Suprapubic skin (tissue), 4 donors: ENCODE measurements around the gene CCND1. TPM values are rescaled to one million over a fixed set of nuclear protein-coding genes. Genes with fewer than 3 reads are reported as not detected.

Experiments used
- DNase-seq, 2 donors: peaks; one replicate each; pipeline ENCODE4 v3.0.0-alpha.2; 2019; ENCODE audit warnings: low spot score in 2 of 2
- H3K27ac ChIP-seq: fragments of 200-600 bp; sonication (generic); one replicate; pipeline ENCODE4 v1.5.1; 2019
- H3K27me3 ChIP-seq: fragments of 200-600 bp; sonication (generic); one replicate; pipeline ENCODE4 v1.5.1; 2019
- H3K36me3 ChIP-seq: fragments of 200-600 bp; sonication (generic); one replicate; pipeline ENCODE4 v1.5.1; 2019
- H3K4me1 ChIP-seq: fragments of 200-600 bp; sonication (generic); one replicate; pipeline ENCODE4 v1.5.1; 2019
- H3K4me3 ChIP-seq: fragments of 200-600 bp; sonication (generic); one replicate; pipeline ENCODE4 v1.5.1; 2019; ENCODE audit warnings: mild to moderate bottlenecking
- H3K9me3 ChIP-seq: fragments of 200-600 bp; sonication (generic); one replicate; pipeline ENCODE4 v1.5.1; 2019
- CTCF ChIP-seq, 2 donors: fragments of 200-600 bp in 1 of 2; fragments of 450-650 bp in 1 of 2; sonication (generic) in 1 of 2; IDR thresholded peaks; one replicate each; pipeline ENCODE4 v1.5.1; 2016 to 2019; ENCODE audit warnings: antibody characterized with exemption in 2 of 2, mild to moderate bottlenecking in 1 of 2, moderate library complexity in 1 of 2
- EP300 ChIP-seq: sonication (generic); formaldehyde crosslinking; IDR thresholded peaks from one replicate; pipeline ENCODE4 v1.6.1; 2017; ENCODE audit warnings: antibody characterized with exemption
- POLR2A ChIP-seq, 2 donors: fragments of 450-650 bp; IDR thresholded peaks; one replicate each; pipeline ENCODE4 v1.6.1; 2017; ENCODE audit warnings: antibody characterized with exemption in 2 of 2, mild to moderate bottlenecking in 2 of 2, moderate library complexity in 2 of 2
- POLR2AphosphoS5 ChIP-seq, 3 donors: sonication (generic); formaldehyde crosslinking; IDR thresholded peaks; one replicate each; pipeline ENCODE4 v1.6.1; 2017; ENCODE audit warnings: antibody characterized with exemption in 3 of 3
- WGBS: methylation state at CpG from one replicate; pipeline ENCODE4 v1.1.5; 2018; 5-methylcytosine and 5-hydroxymethylcytosine counted together
- total RNA-seq, 4 donors: library from RNA; depleted of rRNA; stranded (reverse); fragments of >200 nt; gene quantifications; one replicate each; pipeline ENCODE4 v1.1.0, GENCODE V29; 2016

The CCND1 gene
- total RNA-seq, 4 donors from 2014 or later = 161 to 340 (median 270) TPM

- Histone ChIP-seq H3K4me3 (no peak overlapping the region), H3K27ac (no peak overlapping the region), H3K36me3 (peaks cover 41% of the 10 kb centered on the region), H3K27me3 (no peaks in the 10 kb centered on the region), H3K4me1 (peaks cover 8% of the 10 kb centered on the region), H3K9me3 (no peaks in the 10 kb centered on the region)
- 85% methylated on average over 6 of the region's 6 CpGs for WGBS
- TF ChIP-seq POLR2AphosphoS5 (IDR thresholded peaks at IDR 0.05) = no peak
- TF ChIP-seq CTCF (IDR thresholded peaks at IDR 0.05) = no peak
- no peak for TF ChIP-seq POLR2A (IDR thresholded peaks at IDR 0.05)
- peak in 1 of 2 donors; percentile 20 for DNase-seq
These were observed 22.4 kb downstream of the CCND1 start for GRCh38 chr11:69663326-69663725.

GRCh38 chr11:69664103-69664775 lies 23.3 kb downstream of the CCND1 start:
- 96% methylated on average over 17 of the region's 17 CpGs for WGBS
- TF ChIP-seq POLR2AphosphoS5 (IDR thresholded peaks at IDR 0.05) = no peak
- peak; percentile 39 to 72 for DNase-seq
- Histone ChIP-seq H3K9me3 (no peaks in the 10 kb centered on the region), H3K36me3 (peaks cover 41% of the 10 kb centered on the region), H3K27me3 (no peaks in the 10 kb centered on the region), H3K4me1 (peaks cover 9% of the 10 kb centered on the region), H3K4me3 (no peak overlapping the region), H3K27ac (no peak overlapping the region)

- peaks cover 41% of the 10 kb centered on the region for H3K36me3 ChIP-seq
- no peak overlapping the region for H3K4me3 ChIP-seq
- H3K27ac ChIP-seq = no peak overlapping the region
- TF ChIP-seq POLR2A (IDR thresholded peaks at IDR 0.05) (no peak), CTCF (IDR thresholded peaks at IDR 0.05) (no peak), EP300 (no peak), POLR2AphosphoS5 (IDR thresholded peaks at IDR 0.05) (no peak)
- peaks cover 13% of the 10 kb centered on the region for H3K4me1 ChIP-seq
- no peaks in the 10 kb centered on the region for H3K27me3 ChIP-seq
- 89% methylated on average over 8 of the region's 8 CpGs for WGBS
- peak; percentile 32 to 69 for DNase-seq
- H3K9me3 ChIP-seq = no peaks in the 10 kb centered on the region
These were observed 23.9 kb downstream of the CCND1 start for GRCh38 chr11:69664901-69665300.

- TF ChIP-seq EP300 = no peak
- TF ChIP-seq POLR2AphosphoS5 (IDR thresholded peaks at IDR 0.05) = no peak
- TF ChIP-seq POLR2A (IDR thresholded peaks at IDR 0.05) = no peak
- no peak for TF ChIP-seq CTCF (IDR thresholded peaks at IDR 0.05)
- Histone ChIP-seq H3K4me1 (peaks cover 20% of the 10 kb centered on the region), H3K27ac (no peak overlapping the region), H3K4me3 (no peak overlapping the region), H3K36me3 (peaks cover 41% of the 10 kb centered on the region), H3K9me3 (no peaks in the 10 kb centered on the region), H3K27me3 (no peaks in the 10 kb centered on the region)
- 93% methylated on average over 11 of the region's 11 CpGs for WGBS
- no peak for DNase-seq
These were observed 24.7 kb downstream of the CCND1 start for GRCh38 chr11:69665669-69666068.

GRCh38 chr11:69666261-69666660 lies 25.3 kb downstream of the CCND1 start:
- peak in 1 of 2 donors; percentile 58 for DNase-seq
- Histone ChIP-seq H3K9me3 (no peaks in the 10 kb centered on the region), H3K27ac (no peak overlapping the region), H3K27me3 (no peaks in the 10 kb centered on the region), H3K4me1 (peaks cover 20% of the 10 kb centered on the region), H3K36me3 (peaks cover 46% of the 10 kb centered on the region), H3K4me3 (no peak overlapping the region)
- 91% methylated on average over 14 of the region's 14 CpGs for WGBS
- TF ChIP-seq EP300 (no peak), POLR2A (IDR thresholded peaks at IDR 0.05) (no peak), CTCF (IDR thresholded peaks at IDR 0.05) (no peak), POLR2AphosphoS5 (IDR thresholded peaks at IDR 0.05) (no peak)
